Measurements from ENCODE around the gene C4orf36.
"Not testable (repeated sequence)": the region's sequence is repeated elsewhere in the genome, so short reads cannot be mapped to it uniquely, and the experiment has no call there.

C4orf36 gene

GRCh38 chr4:86917212-86918039 is 25.2 kb upstream of the C4orf36 start:
- no peak for DNase-seq (ENCODE audit: extremely low spot score, insufficient read length, low read depth)
- no peak for FAIRE-seq

GRCh38 chr4:86916392-86916791 is 24.2 kb upstream of the C4orf36 start:
- FAIRE-seq (no peak), DNase-seq (ENCODE audit: extremely low spot score, insufficient read length, low read depth) (no peak)

- FAIRE-seq (peak; percentile 54), DNase-seq (ENCODE audit: extremely low spot score, insufficient read length, low read depth) (no peak)
Measured at GRCh38 chr4:86910820-86911684, 18.8 kb upstream of the C4orf36 start.

GRCh38 chr4:86910369-86910768 is 18.1 kb upstream of the C4orf36 start:
- DNase-seq (ENCODE audit: extremely low spot score, insufficient read length, low read depth) (no peak), FAIRE-seq (no peak)

- FAIRE-seq (no peak), DNase-seq (ENCODE audit: extremely low spot score, insufficient read length, low read depth) (no peak)
Measured at GRCh38 chr4:86909546-86910295, 17.5 kb upstream of the C4orf36 start.

GRCh38 chr4:86908251-86908657 is 16.0 kb upstream of the C4orf36 start:
- FAIRE-seq (no peak), DNase-seq (ENCODE audit: extremely low spot score, insufficient read length, low read depth) (no peak)

GRCh38 chr4:86901864-86902263 is 9.6 kb upstream of the C4orf36 start:
- DNase-seq (ENCODE audit: extremely low spot score, insufficient read length, low read depth) (no peak), FAIRE-seq (no peak)

GRCh38 chr4:86898562-86898961 is 6.3 kb upstream of the C4orf36 start:
- FAIRE-seq (no peak), DNase-seq (ENCODE audit: extremely low spot score, insufficient read length, low read depth) (no peak)

- FAIRE-seq (no peak), DNase-seq (ENCODE audit: extremely low spot score, insufficient read length, low read depth) (no peak)
Measured at GRCh38 chr4:86896596-86896995, 4.4 kb upstream of the C4orf36 start.

- DNase-seq (ENCODE audit: extremely low spot score, insufficient read length, low read depth): no peak
- FAIRE-seq: peak; percentile 83
Measured at GRCh38 chr4:86895692-86896488, 3.7 kb upstream of the C4orf36 start.

- FAIRE-seq (no peak), DNase-seq (ENCODE audit: extremely low spot score, insufficient read length, low read depth) (no peak)
Measured at GRCh38 chr4:86894455-86894854, 2.2 kb upstream of the C4orf36 start.

GRCh38 chr4:86893136-86893535 is 914 bp upstream of the C4orf36 start:
- no peak for FAIRE-seq

GRCh38 chr4:86892636-86892960 is 376 bp upstream of the C4orf36 start:
- DNase-seq (ENCODE audit: extremely low spot score, insufficient read length, low read depth): no peak
- no peak for FAIRE-seq

More at GRCh38 chr4:86893136-86893535, 914 bp upstream of the C4orf36 start:
- no peak for DNase-seq (ENCODE audit: extremely low spot score, insufficient read length, low read depth)

GRCh38 chr4:86890790-86891189 is 1.4 kb downstream of the C4orf36 start:
- DNase-seq (ENCODE audit: extremely low spot score, insufficient read length, low read depth) (no peak), FAIRE-seq (no peak)

GRCh38 chr4:86879641-86880040 is 12.6 kb downstream of the C4orf36 start:
- no peak for FAIRE-seq
- no peak for DNase-seq (ENCODE audit: extremely low spot score, insufficient read length, low read depth)

- FAIRE-seq (no peak), DNase-seq (ENCODE audit: extremely low spot score, insufficient read length, low read depth) (no peak)
Measured at GRCh38 chr4:86878640-86879039, 13.6 kb downstream of the C4orf36 start.

- FAIRE-seq: no peak
- DNase-seq (ENCODE audit: extremely low spot score, insufficient read length, low read depth): no peak
Measured at GRCh38 chr4:86876894-86877685, 15.1 kb downstream of the C4orf36 start.

- FAIRE-seq; DNase-seq (ENCODE audit: extremely low spot score, insufficient read length, low read depth): not testable (repeated sequence)
Measured at GRCh38 chr4:86875436-86875835, 16.8 kb downstream of the C4orf36 start.

GRCh38 chr4:86872135-86872534 is 20.1 kb downstream of the C4orf36 start:
- no peak for FAIRE-seq
- DNase-seq (ENCODE audit: extremely low spot score, insufficient read length, low read depth): no peak
